B cell (primary cell): Measurements from ENCODE around the gene LNPK.

Experiments used
- CTCF ChIP-seq: fragments of 200-600 bp; IDR thresholded peaks from one replicate; pipeline ENCODE4 v1.8.0; 2022; ENCODE audit warnings: antibody characterized with exemption, mild to moderate bottlenecking
- EZH2 ChIP-seq: IDR thresholded peaks from 2 replicates; pipeline ENCODE4 v1.6.1; 2012; ENCODE audit warnings: borderline replicate concordance, low read depth, mild to moderate bottlenecking, moderate library complexity, low read length; ENCODE audit not compliant: insufficient read depth, poor library complexity, severe bottlenecking

- TF ChIP-seq CTCF, result no peak
- no peak for TF ChIP-seq EZH2
These were observed 669 bp downstream of the LNPK start for GRCh38 chr2:176001281-176001915.
